Activated naive CD4-positive, alpha-beta T cell treated with anti-CD3 and anti-CD28 coated beads, Interleukin-2, amount 50 U/mL, for 24 hours (primary cell): ENCODE data around the gene FCHSD2.

ENCODE experiments used
- H3K27ac Mint-ChIP-seq: one replicate; pipeline ENCODE4 v1.8.0; 2021; ENCODE audit warnings: mild to moderate bottlenecking, mixed read lengths
- H3K27me3 Mint-ChIP-seq: one replicate; pipeline ENCODE4 v1.8.0; 2021; ENCODE audit warnings: mixed read lengths
- H3K36me3 Mint-ChIP-seq: one replicate; pipeline ENCODE4 v1.8.0; 2021; ENCODE audit warnings: mixed read lengths
- H3K4me1 Mint-ChIP-seq: one replicate; pipeline ENCODE4 v1.8.0; 2021; ENCODE audit warnings: mixed read lengths
- H3K4me3 Mint-ChIP-seq: one replicate; pipeline ENCODE4 v1.8.0; 2021; ENCODE audit warnings: mild to moderate bottlenecking, mixed read lengths
- H3K9me3 Mint-ChIP-seq: one replicate; pipeline ENCODE4 v1.8.0; 2021; ENCODE audit warnings: mixed read lengths

Gene FCHSD2

DNA sequence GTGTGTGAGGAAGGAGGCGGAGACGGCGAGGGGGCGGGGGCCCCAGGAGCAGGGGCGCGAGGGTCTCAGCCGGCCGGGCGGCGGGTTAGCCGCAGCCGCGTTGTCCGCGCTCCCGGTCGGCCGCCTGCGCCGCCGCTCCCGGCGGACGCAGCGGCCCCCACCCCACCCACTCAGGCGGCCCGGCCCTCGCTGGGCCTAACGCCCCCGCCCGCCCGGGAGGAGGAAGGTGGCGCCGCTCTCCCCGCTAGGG is at the start of gene FCHSD2:
Gene FCHSD2, minus strand, starts transcription at position 191 of the 250 bp plus-strand sequence. CDS start 441 bp downstream, outside the sequence.
- H3K36me3 Mint-ChIP-seq: peaks cover 2% of the 10 kb centered on the region
- H3K4me1 Mint-ChIP-seq: peaks cover 48% of the 10 kb centered on the region
- H3K27me3 Mint-ChIP-seq: no peaks in the 10 kb centered on the region
- H3K4me3 Mint-ChIP-seq: peak within 1 kb of the TSS; percentile 98
- peak within 1 kb of the TSS; percentile 96 for H3K27ac Mint-ChIP-seq
- no peaks in the 10 kb centered on the region for H3K9me3 Mint-ChIP-seq

DNA sequence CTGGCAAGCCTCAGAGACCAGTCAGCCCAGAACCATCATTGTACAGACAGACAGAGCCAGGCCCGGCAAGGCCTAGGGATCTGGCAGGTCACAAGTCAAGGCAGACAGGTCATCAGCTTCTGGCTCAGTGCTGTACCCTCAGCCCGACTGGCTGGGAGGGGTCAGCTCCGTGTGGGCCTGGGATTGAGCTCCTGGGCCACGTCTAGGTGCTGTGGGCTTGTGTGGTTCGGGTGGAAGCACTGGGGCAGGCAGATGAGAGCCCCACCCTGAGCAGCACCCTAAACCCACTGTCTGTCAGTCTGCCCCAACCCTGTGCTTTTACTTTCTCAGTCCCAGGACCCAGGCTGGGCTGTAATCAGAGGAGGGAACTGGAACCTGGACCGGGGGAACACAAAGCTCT is 49.0 kb upstream of the FCHSD2 start:
- no peaks in the 10 kb centered on the region for H3K4me1 Mint-ChIP-seq
- H3K9me3 Mint-ChIP-seq: no peaks in the 10 kb centered on the region
- no peaks in the 10 kb centered on the region for H3K36me3 Mint-ChIP-seq
- no peak overlapping the region for H3K27ac Mint-ChIP-seq
- no peak overlapping the region for H3K4me3 Mint-ChIP-seq
- no peaks in the 10 kb centered on the region for H3K27me3 Mint-ChIP-seq

DNA sequence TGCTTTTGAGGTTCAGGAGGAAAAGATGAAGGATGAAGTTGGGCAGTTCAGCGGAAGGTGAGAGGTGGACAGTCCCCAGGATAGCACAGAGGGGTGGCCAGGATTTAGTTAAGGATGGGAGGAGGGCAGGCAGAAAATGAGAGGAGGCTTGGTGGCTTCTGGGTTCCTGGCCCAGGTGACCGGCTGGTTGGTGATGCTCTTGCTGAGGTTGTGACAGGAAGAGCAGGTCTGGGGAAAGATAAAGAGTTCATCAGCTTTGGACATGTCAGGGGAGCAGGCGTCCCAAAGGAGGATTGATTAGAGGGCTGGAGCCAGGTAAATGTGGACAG is 48.4 kb upstream of the FCHSD2 start:
- Mint-ChIP-seq H3K36me3 (no peaks in the 10 kb centered on the region), H3K4me3 (no peak overlapping the region), H3K27ac (no peak overlapping the region), H3K4me1 (no peaks in the 10 kb centered on the region), H3K9me3 (no peaks in the 10 kb centered on the region), H3K27me3 (no peaks in the 10 kb centered on the region)

DNA sequence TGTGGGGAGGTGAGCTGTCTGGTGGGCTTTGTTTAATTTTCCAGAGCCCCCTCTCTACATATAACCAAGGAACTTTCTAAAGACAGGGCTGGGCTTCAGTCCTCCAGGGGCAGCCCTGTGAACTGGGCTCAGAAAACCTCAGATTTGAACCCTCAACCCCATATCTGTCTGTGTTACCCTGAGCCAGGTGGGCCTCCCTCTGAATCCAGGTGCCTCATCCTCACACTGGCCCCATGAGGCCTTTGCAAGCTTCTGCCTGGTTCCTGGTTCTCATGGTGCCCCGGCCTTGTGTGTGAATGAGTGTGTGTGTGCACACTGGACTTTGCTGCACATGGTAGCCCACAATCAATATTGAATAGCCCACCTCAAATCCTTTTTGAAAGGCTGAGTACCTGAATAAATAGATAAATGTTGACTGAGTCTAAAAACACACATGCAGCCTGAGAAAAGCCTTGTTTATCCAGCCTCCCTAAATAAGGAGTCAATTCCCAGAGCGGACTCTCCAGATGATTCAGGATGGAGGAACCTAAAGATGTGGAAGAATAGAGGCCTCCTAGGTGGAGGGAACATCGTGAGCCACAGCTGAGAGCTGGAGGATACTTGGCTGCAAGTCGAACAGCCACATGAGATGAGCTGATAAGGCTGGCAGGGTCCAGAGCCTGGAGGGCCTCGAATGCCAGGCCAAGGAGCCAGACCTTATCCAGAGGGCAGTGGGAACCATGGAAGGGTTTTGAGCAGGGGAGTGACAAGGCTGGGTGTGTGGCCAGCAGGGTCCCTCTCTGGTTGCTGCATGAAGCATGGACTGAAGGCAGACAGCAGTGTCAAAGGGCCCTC is 47.8 kb upstream of the FCHSD2 start:
- Mint-ChIP-seq H3K27ac (no peak overlapping the region), H3K9me3 (no peaks in the 10 kb centered on the region), H3K36me3 (no peaks in the 10 kb centered on the region), H3K4me3 (no peak overlapping the region), H3K27me3 (peaks cover 1% of the 10 kb centered on the region), H3K4me1 (no peaks in the 10 kb centered on the region)

DNA sequence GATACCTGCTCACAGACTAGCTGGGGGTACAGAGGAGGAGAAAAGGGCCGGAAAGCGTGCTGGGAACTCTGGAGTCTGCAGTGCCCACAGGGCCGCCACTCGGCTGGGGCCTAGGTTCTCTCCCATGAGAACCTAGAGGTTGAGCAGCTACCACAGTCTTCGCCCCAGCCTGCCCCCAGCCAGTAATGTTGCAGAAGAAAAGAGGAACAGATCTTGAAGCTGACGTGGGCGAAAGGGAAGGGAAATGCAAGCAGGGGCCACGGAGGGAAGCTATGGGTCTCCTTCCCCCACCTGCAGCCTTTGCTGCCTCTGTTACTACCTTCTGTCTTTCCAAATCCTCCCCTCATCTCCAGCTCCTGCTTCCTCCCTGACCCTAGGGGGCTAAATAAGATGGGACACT is 47.2 kb upstream of the FCHSD2 start:
- H3K27me3 Mint-ChIP-seq: peaks cover 3% of the 10 kb centered on the region
- H3K27ac Mint-ChIP-seq: no peak overlapping the region
- no peaks in the 10 kb centered on the region for H3K36me3 Mint-ChIP-seq
- H3K4me3 Mint-ChIP-seq: no peak overlapping the region
- peaks cover 2% of the 10 kb centered on the region for H3K4me1 Mint-ChIP-seq
- no peaks in the 10 kb centered on the region for H3K9me3 Mint-ChIP-seq

DNA sequence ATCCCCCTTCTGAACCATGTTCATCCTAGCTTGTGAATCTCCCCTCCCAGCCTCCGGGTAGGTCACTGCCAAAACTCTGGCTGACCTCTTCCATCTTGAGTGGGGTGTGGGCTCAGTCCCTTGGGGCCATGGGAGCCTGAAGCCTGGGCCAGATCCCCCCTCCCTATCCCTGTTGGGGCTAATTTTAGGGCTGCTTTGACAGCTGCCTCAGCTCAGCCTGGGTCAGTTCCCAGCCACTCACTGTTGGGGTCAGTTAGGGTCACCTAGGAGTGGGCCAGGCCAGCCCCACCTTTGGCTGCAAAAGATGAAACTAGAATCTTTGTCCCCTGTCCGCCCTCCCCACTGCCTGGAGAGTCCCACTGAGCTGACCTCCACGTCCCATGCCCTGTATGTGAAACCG is 46.2 kb upstream of the FCHSD2 start:
- Mint-ChIP-seq H3K27me3 (peaks cover 4% of the 10 kb centered on the region), H3K36me3 (no peaks in the 10 kb centered on the region), H3K27ac (no peak overlapping the region), H3K9me3 (no peaks in the 10 kb centered on the region), H3K4me3 (no peak overlapping the region), H3K4me1 (peaks cover 4% of the 10 kb centered on the region)

DNA sequence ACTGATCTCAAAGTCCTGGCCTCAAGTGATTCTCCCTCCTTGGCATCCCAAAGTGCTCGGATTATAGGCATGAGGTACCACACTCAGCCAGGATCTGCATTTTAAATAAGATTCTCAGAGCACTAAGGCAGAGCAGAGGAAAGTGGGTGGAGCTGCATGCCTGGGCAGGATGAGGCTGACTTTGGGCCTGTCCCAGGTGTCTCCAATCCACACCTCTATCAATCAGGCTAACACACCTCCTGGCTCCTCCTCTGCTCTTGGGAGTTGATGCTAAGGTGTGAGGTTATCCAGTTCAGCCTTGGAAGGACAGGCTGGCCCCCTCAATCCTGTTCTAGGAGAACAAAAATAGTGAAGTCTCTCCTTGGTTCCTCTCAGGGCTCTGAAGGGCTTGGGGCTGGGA is 45.7 kb upstream of the FCHSD2 start:
- Mint-ChIP-seq H3K4me1 (peaks cover 4% of the 10 kb centered on the region), H3K27ac (no peak overlapping the region), H3K4me3 (no peak overlapping the region), H3K9me3 (no peaks in the 10 kb centered on the region), H3K36me3 (no peaks in the 10 kb centered on the region), H3K27me3 (peaks cover 4% of the 10 kb centered on the region)

DNA sequence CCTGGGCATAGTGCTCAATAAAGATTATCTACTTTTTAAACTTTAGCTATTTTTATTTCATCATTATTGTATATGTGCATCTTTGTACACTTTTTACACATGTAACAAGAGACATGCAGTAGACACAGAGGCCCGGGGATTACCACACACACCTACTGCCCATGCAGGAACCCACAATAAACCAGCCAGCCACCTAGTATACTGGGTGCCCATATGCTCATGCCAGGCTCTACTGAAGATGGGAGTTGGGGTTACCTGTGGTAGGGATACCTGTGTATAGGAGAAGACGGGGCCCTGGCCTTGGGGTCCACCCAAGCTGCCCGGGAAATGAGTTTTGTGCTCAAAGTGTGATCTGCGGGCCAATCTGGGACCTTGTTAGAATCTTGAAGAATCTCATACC is 44.8 kb upstream of the FCHSD2 start:
- Mint-ChIP-seq H3K4me3 (no peak overlapping the region), H3K36me3 (no peaks in the 10 kb centered on the region), H3K27me3 (peaks cover 4% of the 10 kb centered on the region), H3K27ac (no peak overlapping the region), H3K4me1 (peaks cover 4% of the 10 kb centered on the region), H3K9me3 (no peaks in the 10 kb centered on the region)

DNA sequence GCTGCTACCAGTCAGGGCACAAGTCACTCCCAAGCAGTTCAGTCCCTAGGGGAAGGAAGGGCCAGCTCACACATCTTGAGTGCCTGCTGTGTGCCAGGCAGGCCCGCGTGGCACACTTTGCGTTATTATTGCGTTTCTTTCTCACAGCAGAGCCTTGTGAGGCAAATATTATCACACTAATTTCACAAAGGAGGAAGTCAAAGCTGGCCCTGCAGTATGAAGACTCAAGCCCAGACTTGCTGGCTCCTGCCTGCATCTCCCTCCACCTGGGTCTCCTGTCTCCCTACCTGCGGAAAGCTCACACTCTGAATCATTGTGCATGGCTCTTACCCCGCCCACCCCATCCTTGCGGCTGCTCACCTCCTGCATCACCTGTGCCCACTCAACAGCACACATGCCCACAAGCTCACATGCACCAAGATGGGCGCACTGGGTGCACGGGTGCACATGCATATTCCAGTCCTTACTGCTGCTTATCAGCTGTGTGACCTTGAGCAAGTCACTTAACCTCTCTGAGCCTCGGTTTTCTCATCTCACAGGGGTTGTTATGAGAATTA is 44.3 kb upstream of the FCHSD2 start:
- H3K9me3 Mint-ChIP-seq: no peaks in the 10 kb centered on the region
- H3K4me1 Mint-ChIP-seq: peaks cover 4% of the 10 kb centered on the region
- no peak overlapping the region for H3K4me3 Mint-ChIP-seq
- no peaks in the 10 kb centered on the region for H3K36me3 Mint-ChIP-seq
- H3K27me3 Mint-ChIP-seq: peaks cover 4% of the 10 kb centered on the region
- H3K27ac Mint-ChIP-seq: no peak overlapping the region

DNA sequence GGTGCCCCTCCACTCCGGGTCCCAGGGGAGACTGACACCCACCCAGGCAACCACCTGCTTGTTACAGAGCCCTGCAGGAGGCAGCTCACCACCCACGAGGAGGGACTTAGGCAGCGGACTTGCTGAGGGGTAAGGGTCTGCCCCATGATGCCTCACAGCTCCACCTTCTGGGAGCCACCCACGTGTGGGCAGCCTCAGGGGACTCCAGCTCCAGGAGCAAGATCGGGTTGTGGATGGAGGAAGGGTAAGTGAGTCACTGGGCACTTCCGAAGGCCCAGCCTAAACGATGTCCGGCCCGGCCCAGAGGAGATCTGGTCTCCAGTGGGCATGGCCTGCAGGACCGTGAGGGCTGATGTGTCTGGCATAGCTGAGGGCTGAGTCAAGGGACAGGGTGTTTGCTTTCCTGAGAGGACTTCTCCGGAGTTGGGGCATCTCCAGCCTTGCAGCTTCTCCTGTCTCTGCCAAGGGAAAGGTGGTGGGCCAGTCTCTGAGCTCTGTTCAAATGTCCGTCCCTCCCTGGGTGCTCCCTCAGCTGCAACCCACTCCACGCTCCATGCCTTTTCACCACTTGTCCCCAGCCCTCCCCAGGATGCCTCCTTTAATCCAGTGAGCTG is 43.7 kb upstream of the FCHSD2 start:
- peaks cover 4% of the 10 kb centered on the region for H3K4me1 Mint-ChIP-seq
- H3K9me3 Mint-ChIP-seq: no peaks in the 10 kb centered on the region
- H3K27ac Mint-ChIP-seq: no peak overlapping the region
- H3K27me3 Mint-ChIP-seq: peaks cover 4% of the 10 kb centered on the region
- no peaks in the 10 kb centered on the region for H3K36me3 Mint-ChIP-seq
- no peak overlapping the region for H3K4me3 Mint-ChIP-seq

DNA sequence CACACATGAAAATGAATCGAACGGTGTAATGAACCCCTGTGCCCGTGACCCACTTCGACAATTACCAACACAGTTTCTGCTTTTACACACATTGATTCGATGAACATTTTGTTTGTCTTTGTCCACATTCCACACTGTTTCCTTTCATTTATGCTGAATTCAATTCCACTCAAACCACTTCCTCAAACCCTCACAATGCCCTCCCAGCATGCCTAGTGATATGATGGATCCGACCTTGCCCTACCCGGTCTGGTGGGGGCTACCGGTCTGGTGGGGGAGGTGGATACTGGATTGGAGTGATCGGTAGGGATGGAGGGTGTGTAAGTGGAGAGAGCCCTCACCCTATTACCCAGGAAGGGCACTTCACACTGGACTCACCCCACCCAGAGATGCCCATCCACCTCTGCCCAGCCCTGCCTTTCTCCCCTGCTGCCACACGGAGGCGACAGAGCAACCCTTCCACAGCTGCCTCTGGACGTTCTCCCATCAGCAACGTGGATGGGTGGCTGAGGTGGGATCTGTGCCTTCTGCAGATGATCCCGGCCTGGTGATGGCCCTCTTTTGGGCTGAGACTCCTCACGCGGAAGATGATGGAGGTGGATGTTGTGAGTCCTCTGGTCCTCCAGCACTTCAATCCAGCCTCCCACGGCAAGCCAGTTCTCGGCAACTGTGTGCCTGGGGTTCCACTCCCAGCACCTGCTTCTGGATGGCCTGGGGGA is 43.0 kb upstream of the FCHSD2 start:
- Mint-ChIP-seq H3K27ac (peak overlapping the region; percentile 23), H3K27me3 (peaks cover 4% of the 10 kb centered on the region), H3K9me3 (no peaks in the 10 kb centered on the region), H3K4me1 (peaks cover 4% of the 10 kb centered on the region), H3K4me3 (peak overlapping the region; percentile 19), H3K36me3 (no peaks in the 10 kb centered on the region)

DNA sequence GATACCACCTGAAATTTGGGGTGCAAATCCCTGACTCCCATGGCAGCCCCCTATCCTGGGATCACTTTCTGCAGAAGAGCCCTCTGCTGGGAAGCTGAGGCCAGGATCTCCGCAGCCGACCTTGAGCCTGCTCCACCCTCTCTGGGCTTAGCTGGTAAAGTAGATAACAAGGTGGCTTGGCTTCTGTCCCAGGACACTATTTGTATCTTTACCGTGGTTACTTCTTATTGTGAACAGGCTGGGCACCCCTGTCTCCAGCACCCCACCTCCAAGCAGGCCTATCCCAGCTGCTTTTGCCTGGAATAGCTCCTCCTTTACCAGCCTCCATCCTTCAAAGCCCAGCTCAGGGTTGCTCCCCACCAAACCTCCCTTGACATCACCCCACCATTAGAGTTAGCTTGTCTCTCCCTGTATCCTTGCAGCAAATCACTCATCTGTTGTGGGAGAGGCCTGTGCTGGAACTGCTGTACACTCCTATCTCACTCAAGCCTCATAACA is 40.8 kb upstream of the FCHSD2 start:
- Mint-ChIP-seq H3K4me3 (no peak overlapping the region), H3K4me1 (peaks cover 8% of the 10 kb centered on the region), H3K27ac (no peak overlapping the region), H3K36me3 (no peaks in the 10 kb centered on the region), H3K9me3 (no peaks in the 10 kb centered on the region), H3K27me3 (peaks cover 4% of the 10 kb centered on the region)

DNA sequence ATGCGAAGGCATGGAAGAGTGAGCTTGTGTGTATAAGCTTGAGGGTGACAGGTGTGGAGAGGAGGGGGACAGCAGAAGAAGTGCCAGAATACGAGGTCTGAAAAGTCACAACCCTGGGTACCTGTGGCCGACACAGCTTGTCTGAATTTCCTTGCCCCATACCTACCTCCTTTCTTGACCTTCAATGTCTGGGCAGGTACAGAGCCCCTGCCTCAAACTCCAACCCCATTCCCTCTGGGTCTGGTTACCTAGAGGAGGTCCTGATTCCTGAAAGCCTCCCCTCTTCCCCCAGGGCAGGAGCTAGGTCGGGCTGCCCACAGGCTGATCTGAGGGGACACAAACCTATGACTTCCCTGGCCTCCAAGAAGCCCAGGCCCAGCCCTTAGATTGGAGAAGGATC is 36.6 kb upstream of the FCHSD2 start:
- no peaks in the 10 kb centered on the region for H3K36me3 Mint-ChIP-seq
- H3K4me3 Mint-ChIP-seq: no peak overlapping the region
- H3K27me3 Mint-ChIP-seq: no peaks in the 10 kb centered on the region
- peaks cover 5% of the 10 kb centered on the region for H3K4me1 Mint-ChIP-seq
- H3K27ac Mint-ChIP-seq: no peak overlapping the region
- no peaks in the 10 kb centered on the region for H3K9me3 Mint-ChIP-seq

DNA sequence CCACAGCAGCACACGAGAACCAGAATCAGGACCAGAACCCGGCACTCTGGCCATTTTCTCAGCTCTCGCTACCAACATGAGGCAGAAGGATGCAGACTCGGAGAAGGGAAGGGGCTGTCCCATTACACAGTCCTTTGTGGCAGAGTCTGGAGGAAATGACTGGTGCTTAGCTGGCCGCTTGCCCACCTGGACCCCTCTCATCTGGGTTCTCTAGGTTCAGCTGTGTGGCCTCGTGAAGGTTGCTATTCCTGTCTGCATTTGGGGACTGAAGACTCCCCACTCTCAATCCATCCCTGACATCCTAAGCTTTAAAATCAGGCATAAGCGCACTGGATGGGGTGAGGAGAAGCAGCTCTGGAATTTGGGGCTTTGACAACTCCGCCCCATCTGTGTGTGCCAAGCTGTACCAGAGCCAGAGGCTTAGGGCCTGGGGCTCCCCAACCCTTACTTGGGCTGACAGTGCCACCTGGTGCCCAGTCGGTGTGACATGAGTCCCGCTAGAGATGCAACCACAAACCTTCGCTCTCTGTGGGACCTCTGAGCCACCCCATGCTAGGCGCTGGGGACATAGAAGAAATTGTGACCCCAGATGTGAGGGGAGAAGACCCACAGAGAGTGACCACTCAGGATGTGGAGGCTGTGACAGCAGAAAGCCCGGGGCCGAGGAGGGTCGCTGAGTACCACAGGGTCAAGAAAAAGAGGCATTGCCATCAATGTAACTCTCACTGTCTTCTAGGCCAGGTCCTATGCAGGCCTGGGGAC is 35.8 kb upstream of the FCHSD2 start:
- Mint-ChIP-seq H3K9me3 (no peaks in the 10 kb centered on the region), H3K27me3 (no peaks in the 10 kb centered on the region), H3K4me1 (peaks cover 5% of the 10 kb centered on the region), H3K4me3 (no peak overlapping the region), H3K27ac (no peak overlapping the region), H3K36me3 (no peaks in the 10 kb centered on the region)

DNA sequence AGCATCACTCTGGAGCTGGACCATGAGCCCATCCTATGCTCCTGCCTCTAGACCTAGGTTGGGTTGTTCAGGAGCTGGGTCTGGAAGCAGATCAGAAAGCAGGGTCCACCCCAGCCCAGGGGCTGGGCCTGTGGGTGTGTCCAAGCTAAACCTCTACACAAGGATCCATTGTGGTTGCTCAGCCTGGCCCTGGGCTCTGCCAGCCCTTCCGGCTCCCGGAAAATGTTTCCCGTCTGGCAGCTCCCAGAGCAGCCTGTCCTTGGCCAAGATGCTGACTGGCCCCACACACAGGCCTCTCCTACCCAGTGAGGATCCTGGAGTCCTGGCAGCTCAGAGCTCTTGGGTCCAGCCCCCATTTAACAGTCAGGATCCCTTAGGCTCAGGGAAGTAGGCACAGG is 35.3 kb upstream of the FCHSD2 start:
- H3K36me3 Mint-ChIP-seq: no peaks in the 10 kb centered on the region
- H3K9me3 Mint-ChIP-seq: no peaks in the 10 kb centered on the region
- H3K4me3 Mint-ChIP-seq: no peak overlapping the region
- H3K27me3 Mint-ChIP-seq: no peaks in the 10 kb centered on the region
- H3K27ac Mint-ChIP-seq: no peak overlapping the region
- H3K4me1 Mint-ChIP-seq: peaks cover 5% of the 10 kb centered on the region

DNA sequence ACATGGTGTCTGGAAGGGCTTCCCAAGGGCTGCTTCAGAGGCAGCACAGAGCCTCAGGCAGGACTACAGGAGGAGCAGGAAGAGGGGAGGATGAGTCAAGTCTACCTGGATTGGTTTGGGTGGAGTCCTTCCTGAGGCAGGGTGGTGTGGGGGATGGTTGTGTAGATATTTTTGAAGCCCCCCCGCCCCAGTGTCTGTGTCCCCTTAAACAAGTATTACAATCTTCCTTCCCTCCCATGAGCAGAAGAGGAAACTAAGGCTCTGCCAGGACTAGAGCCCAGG is 34.7 kb upstream of the FCHSD2 start:
- H3K27me3 Mint-ChIP-seq: no peaks in the 10 kb centered on the region
- H3K27ac Mint-ChIP-seq: no peak overlapping the region
- H3K36me3 Mint-ChIP-seq: no peaks in the 10 kb centered on the region
- H3K9me3 Mint-ChIP-seq: no peaks in the 10 kb centered on the region
- peaks cover 5% of the 10 kb centered on the region for H3K4me1 Mint-ChIP-seq
- H3K4me3 Mint-ChIP-seq: no peak overlapping the region
